GM18907 (cell line): ENCODE results near the gene SGTB.
A peak's percentile ranks its signal among the peaks of the same experiment; 100 is the strongest.
"Not testable (repeated sequence)": the region's sequence is repeated elsewhere in the genome, so short reads cannot be mapped to it uniquely, and the experiment has no call there.

Source experiments
- ATAC-seq: cut with Tn5 transposase; IDR thresholded peaks from one replicate; pipeline ENCODE4 v1.9.1; 2021; ENCODE audit warnings: mild to moderate bottlenecking, moderate library complexity; ENCODE audit not compliant: unreplicated experiment

Gene SGTB

DNA sequence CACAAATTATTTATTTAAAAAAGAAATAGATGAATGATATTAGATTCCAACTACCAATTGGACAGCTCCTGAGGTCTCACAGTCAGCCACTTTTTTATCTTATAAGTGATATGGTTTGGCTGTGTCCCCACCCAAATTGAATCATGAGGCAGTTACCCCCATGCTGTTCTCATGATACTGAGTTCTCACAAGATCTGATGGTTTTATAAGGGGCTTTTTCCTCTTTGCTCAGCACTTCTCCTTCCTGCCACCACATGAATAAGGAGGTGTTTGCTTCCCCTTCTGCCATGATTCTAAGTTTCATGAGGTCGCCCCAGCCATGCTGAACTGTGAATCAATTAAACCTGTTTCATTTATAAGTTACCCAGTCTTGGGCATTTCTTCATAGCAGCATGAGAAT is 13.0 kb upstream of the SGTB start:
- ATAC-seq: peak; percentile 32

- peak; percentile 40 for ATAC-seq
These were observed 12.4 kb upstream of the SGTB start for GRCh38 chr5:65734196-65734775.

DNA sequence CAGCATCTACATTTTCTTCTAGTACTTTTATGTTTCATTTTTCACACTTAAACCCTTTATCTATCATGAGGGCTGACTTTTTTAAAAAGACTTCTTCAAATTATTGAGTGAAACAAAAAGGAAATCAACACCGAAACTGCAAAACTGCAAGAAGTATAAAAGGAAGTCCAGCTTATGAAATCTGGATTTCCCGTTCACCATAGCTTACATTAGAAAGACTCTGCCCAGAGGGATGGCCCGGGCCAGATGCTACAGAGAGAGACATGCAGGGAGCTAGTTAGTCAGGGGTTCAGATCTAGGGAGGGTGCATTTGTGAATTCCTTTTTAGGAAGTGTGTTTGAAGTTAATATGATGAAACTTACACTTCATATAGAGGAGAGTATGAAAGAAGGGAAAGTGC is 10.1 kb upstream of the SGTB start:
- not testable (repeated sequence) for ATAC-seq

DNA sequence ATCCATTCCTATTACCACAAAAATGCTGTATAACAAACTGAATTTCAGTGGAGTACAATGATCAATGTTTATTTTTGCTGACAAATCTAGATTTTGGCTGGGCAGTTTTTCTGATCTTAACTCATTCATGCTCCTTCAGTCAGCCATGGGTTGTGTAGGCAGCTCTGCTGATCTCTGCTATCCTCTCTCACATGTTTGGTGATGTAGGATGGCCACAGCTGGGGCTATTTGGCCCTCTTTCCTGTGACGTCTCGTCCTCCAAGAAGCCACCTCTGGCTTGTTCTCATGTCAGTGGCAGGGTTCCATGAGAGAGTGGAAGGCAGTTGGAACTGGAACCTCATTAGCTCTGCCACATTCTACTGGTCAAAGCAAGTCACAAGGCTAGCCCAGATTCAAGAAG is 9.0 kb upstream of the SGTB start:
- no peak for ATAC-seq

DNA sequence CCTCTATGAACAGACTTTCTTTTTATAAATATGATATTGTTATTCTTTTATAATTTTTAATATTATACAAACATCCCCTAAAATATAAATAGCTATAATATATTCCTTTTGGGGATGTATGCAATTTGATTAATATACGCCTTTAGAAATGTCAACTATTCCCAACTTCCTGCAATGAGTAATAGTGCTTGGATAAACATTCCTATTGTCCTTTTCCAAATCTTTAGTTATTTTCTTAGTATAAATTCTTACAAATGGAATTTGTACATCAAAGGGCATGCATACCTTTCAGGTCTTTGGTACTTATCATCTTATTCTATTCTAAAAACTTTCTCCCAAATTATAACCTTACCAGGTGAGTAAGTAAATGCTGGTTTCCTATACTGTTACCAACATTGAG is 6.3 kb upstream of the SGTB start:
- no peak for ATAC-seq

DNA sequence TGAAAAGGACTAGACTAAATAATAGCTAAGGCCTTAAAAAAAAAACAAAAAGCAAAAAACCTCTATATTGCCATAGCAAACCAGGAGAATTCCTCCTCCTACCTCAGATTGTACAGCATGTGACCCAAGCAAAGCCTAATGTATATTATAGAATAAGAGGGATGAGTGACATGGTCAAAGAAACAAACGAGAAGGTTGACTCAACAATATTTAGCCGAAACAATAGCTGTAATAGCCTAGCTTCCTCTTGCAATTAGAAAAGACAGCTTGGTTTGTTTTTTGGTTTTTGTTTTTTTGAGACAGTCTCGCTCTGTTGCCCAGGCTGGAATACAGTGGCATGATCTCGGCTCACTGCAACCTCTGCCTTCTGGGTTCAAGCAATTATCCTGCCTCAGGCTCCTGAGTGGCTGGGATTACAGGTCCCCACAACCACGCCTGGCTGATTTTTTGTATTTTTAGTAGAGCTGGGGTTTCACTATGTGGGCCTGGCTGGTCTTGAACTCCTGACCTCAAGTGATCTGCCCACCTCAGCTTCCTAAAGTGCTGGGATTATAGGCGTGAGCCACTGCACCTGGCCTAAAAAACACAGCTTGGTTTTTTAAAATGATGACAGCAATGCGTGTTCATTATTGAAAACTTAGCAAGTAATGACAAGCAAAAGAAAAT is 5.7 kb upstream of the SGTB start:
- no peak for ATAC-seq

DNA sequence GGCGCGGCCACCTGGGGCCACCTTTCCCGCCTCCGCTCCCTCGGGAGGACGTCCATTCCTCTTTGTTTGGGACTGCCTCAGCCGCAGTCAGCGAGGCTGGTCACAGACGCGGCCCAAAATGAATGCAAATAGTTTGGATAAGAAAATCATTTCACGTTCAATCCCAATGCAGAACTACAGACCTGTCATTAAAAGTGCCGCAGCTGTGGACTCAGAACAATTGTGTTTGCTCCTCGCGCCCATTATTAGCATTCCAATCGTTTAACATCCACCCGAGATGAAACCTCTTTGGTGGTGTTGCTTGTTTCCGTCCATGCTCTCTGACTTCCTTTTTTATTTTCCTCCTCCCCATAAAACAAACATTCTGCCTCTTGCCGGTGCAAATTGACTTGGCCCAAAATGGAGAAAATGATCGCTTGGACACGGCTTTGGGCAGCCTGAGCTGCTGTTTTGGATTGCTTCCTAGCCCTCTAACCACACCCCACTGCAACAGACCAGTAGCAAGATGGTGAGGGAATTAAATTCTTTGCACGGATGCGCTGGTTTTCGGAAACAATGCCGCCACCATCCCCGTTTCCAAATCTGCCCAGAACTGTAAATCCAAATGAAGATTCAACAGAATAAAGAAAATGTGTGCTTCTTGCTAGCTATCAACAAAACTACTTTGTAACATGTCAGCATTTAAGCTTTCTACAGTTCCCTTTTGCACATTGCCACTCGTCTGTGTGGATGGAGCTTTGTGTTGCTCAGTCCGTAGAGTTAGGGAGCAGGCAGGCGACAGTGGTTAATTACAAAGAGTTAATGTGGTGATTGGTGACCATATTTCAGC is 880 bp upstream of the SGTB start:
- no peak for ATAC-seq

- peak; percentile 30 for ATAC-seq
These were observed 724 bp downstream of the SGTB start for GRCh38 chr5:65721050-65721719.

DNA sequence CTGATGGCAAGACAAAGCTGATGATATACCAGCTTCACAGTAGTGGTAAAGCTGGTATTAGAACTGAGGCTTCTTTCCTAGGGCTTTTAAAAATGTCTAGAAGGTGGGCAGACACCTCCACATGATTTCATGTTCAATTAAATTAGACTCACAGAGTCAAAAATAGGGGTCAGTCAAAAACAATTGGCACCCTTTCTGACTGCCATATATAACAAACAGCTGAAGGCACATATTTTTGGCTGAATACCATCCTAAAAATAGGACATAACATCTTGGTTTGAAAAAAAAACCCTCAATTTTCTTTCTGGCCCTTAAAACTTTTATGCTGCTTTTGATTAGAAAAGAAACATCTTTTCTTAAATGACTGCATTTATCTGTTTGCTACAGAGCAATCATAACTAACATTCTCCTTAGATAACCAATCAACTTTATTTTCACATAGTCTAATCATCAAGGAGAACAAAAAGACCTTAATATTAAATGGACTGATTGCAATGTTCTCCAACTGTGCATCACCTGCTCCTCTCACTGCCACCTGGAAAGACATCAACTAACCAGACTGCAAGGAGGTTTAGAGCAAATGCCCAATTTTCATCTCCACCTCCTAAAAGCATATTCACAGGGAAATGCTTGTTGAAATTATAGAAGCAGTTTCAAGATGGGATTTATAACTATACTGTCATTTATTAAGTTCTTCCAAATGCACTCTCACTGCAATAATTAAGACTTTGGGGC is 3.2 kb downstream of the SGTB start:
- no peak for ATAC-seq

GRCh38 chr5:65708145-65708544 is 13.8 kb downstream of the SGTB start:
- ATAC-seq: no peak

DNA sequence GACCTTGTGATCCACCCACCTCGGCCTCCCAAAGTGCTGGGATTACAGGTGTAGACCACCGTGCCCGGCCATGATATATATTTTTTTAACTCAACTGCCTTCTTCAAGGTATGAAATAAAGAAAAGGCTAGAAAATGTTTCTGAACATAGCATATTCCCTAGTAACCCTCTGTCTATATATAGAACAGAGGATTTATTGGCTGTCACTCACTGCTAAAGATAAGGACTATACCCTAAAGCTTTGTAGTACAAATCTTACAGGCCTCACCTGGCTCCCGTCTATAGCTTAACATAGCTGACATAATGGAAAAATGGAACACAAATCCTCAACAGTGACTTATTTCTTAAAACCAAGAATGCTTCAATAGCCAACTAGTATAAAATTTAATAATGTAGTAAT is 14.2 kb downstream of the SGTB start:
- ATAC-seq: no peak

GRCh38 chr5:65704621-65705239 is 17.2 kb downstream of the SGTB start:
- no peak for ATAC-seq

DNA sequence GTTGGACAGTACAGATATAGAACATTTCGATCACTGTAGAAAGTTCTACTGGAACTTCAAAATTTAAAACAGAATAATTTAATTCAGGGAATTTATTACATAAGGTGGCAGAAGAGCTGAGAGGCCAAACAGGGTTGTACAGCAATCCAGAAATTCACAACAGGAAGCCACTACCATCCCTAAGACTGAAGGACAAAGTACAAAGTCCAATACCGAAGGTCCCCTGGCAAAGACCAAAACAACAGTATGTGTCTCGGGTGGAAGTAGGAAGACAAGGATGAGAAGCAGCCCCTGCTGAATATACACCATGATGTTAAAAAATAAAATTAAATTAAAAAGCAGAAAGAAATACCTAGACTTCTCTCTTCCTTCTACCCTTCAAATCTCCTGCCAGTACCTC is 19.9 kb downstream of the SGTB start:
- no peak for ATAC-seq

DNA sequence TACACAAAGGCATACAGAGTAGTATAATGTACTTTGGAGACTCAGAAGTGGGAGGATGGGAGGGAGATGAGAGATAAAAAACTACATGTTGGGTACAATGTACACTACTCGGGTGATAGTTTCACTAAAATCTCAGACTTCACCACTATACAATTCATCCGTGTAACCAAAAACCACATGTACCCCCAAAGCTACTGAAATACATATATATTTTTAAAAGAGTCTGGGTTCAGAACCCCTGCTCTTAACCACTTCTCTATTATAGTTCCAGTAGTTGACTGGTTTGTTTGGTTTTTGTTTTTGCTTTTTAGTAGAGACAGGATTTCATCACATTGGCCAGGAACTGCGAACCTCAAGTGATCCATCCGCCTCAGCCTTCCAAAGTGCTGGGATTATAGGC is 22.6 kb downstream of the SGTB start:
- no peak for ATAC-seq

DNA sequence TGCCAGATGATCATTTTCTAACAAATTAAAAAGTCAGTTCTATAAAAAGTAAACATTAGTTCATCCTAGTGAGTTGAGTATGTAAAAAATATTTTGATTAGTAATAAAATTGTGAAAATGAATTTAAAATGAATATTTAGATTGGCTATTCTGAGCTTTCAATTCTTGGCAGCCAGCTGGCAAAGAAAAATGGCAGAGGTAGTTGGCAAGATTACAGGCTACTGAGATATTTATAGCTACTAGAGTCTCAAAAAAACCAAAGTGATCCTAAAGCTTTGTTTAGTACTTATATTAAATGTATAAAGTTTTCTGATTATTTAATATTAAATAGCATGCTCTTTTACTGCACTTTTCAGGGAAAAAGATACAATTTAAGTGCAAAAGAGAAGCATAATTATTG is 25.0 kb downstream of the SGTB start:
- no peak for ATAC-seq

DNA sequence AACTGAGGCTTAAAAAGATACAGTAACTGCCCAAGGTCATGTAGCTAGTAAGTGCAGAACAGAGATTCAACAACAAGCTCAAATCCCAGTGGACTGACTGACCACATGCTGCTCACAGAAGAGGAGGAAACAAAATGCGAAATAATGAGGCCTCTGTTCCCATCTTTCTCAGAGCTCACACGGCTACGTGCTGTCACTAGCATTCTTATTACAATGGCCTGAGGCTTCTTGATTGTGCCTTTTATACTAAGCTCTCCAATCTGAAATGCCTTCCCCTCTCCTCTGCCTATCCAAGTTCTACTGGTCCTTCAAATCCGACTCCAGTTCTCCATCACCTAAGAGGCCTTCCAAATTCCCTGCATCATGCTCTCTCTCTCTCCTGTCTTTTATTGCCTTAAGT is 26.0 kb downstream of the SGTB start:
- ATAC-seq: no peak

- ATAC-seq: no peak
These were observed 26.6 kb downstream of the SGTB start for GRCh38 chr5:65695162-65695755.

- no peak for ATAC-seq
These were observed 28.8 kb downstream of the SGTB start for GRCh38 chr5:65693121-65693520.

DNA sequence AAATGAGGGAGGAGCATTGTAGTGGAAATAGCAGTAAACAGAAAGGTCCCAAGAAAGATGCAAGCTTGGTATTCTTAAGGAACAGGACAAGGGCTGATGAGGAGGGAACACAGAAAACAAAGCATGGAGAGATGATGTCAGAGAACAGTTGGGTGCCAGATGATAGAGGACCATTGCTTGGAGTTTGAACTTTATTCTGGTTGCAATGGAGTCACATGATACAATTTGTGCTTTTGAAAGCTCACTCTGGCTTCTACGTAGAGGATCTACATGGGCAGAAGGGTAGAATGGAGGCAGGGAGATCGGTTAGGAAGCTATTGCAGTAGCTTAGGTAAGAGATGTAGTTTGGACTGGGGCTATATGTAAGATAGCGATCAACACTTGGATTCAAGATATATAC is 39.8 kb downstream of the SGTB start:
- no peak for ATAC-seq

- ATAC-seq: not testable (repeated sequence)
These were observed 45.9 kb downstream of the SGTB start for GRCh38 chr5:65676056-65676455.
